K562 (cell line): ENCODE measurements around the gene RIC3. TPM values are rescaled to one million over a fixed set of nuclear protein-coding genes. Genes with fewer than 3 reads are reported as not detected.
A peak's percentile ranks its signal among the peaks of the same experiment; 100 is the strongest.

Experiments used
- CREM ChIP-seq: IDR thresholded peaks from 2 replicates; pipeline ENCODE4 v1.6.1; 2014; ENCODE audit warnings: antibody characterized with exemption, low read depth
- E2F6 ChIP-seq, 2 experiments: IDR thresholded peaks; 2 replicates each; pipeline ENCODE4 v1.6.1; 2011; ENCODE audit warnings: borderline replicate concordance in 1 of 2, control low read depth in 1 of 2, low read depth in 1 of 2, low read length in 1 of 2, mild to moderate bottlenecking in 1 of 2, mixed read lengths in 1 of 2, moderate library complexity in 1 of 2; ENCODE audit not compliant: insufficient read depth in 1 of 2, insufficient read length in 1 of 2, poor library complexity in 1 of 2, severe bottlenecking in 1 of 2; ENCODE audit errors: extremely low read depth in 1 of 2
- EHMT2 ChIP-seq: fragments of 450-650 bp; IDR thresholded peaks from 2 replicates; pipeline ENCODE4 v1.6.1; 2018; ENCODE audit warnings: antibody characterized with exemption
- FOXO4 ChIP-seq: fragments of 450-650 bp; formaldehyde crosslinking; IDR thresholded peaks from 2 replicates; pipeline ENCODE4 v1.4.0; 2020; ENCODE audit warnings: mild to moderate bottlenecking, moderate library complexity
- GABPA ChIP-seq: fragments of 200-800 bp; sonication (Bioruptor generic); conservative IDR thresholded peaks from 2 replicates; pipeline ENCODE4 v1.6.1; 2016; ENCODE audit warnings: low read depth, missing genetic modification characterization, missing compliant biosample characterization
- NEUROD1 ChIP-seq: fragments of 150-350 bp; IDR thresholded peaks from 2 replicates; pipeline ENCODE4 v1.6.1; 2014; ENCODE audit warnings: borderline replicate concordance, low read length, low read depth; ENCODE audit not compliant: partially characterized antibody
- OTX1 ChIP-seq: fragments of 450-650 bp; formaldehyde crosslinking; IDR thresholded peaks from 2 replicates; pipeline ENCODE4 v1.4.0; 2022; ENCODE audit warnings: mild to moderate bottlenecking
- POLR2AphosphoS5 ChIP-seq: IDR thresholded peaks from 2 replicates; pipeline ENCODE4 v1.6.1; 2011; ENCODE audit warnings: mild to moderate bottlenecking, low read depth, low read length, moderate library complexity; ENCODE audit not compliant: control insufficient read depth, insufficient read depth
- RAD21 ChIP-seq, 2 experiments: fragments of 250-450 bp in 1 of 2; fragments of 450-650 bp in 1 of 2; sonication (Bioruptor Pico) in 1 of 2; formaldehyde crosslinking in 1 of 2; IDR thresholded peaks in 1 of 2; conservative IDR thresholded peaks in 1 of 2; 2 replicates each; pipeline versions ENCODE4 v1.4.0 to v1.8.0; 2020 to 2022; ENCODE audit warnings: mild to moderate bottlenecking in 2 of 2, moderate library complexity in 1 of 2
- REST ChIP-seq, 2 experiments: fragments of 450-650 bp; formaldehyde crosslinking in 1 of 2; IDR thresholded peaks; 2 replicates each; pipeline versions ENCODE4 v1.4.0 to v1.6.1; 2014 to 2020; ENCODE audit warnings: mild to moderate bottlenecking in 2 of 2, borderline replicate concordance in 1 of 2, low read depth in 1 of 2
- SMC3 ChIP-seq: conservative IDR thresholded peaks from 2 replicates; pipeline ENCODE4 v1.6.1; 2011; ENCODE audit warnings: low read depth, low read length, improper control_type of control experiment; ENCODE audit not compliant: insufficient read depth
- ZBTB26 ChIP-seq: fragments of 450-650 bp; formaldehyde crosslinking; IDR thresholded peaks from 2 replicates; pipeline ENCODE4 v1.4.0; 2022; ENCODE audit warnings: missing genetic modification characterization
- ZNF668 ChIP-seq: fragments of 250-450 bp; sonication (Bioruptor Pico); IDR thresholded peaks from 2 replicates; pipeline ENCODE4 v1.8.0; 2022; ENCODE audit warnings: mild to moderate bottlenecking, inconsistent platforms
- polyA plus RNA-seq, 8 experiments: library from polyadenylated mRNA; depleted of rRNA in 4 of 8; stranded (reverse) in 5 of 8; unstranded in 3 of 8; fragments of >200 nt; fragmentation: Nextera tagmentation in 2 of 8; fragmentation: Illumina TruSeq in 1 of 8; extraction: Ambion mirVana in 2 of 8; extraction: Trizol in 1 of 8; gene quantifications; 2 replicates each; pipeline versions ENCODE4 v1.2.1 to v1.2.3, GENCODE V29; 2011 to 2014; ENCODE audit warnings: inconsistent platforms in 1 of 8, missing spikeins in 1 of 8
- total RNA-seq, 7 experiments: library from RNA; depleted of rRNA in 6 of 7; stranded (reverse); fragments of >200 nt in 6 of 7; fragmentation: Illumina TruSeq in 2 of 7; extraction: Trizol in 2 of 7; gene quantifications; 2 replicates each; pipeline versions ENCODE4 v1.2.1 to v1.2.3, GENCODE V29; 2011 to 2021; ENCODE audit warnings: low replicate concordance in 1 of 7

The RIC3 gene
- total and polyA plus RNA-seq, 9 of the 15 experiments (the other 6 are each of a cell fraction or from before 2014, with no cell fraction given) = 0.03 to 0.16 (median 0.05) TPM; not detected in 4

- TF ChIP-seq REST (IDR thresholded peaks at IDR 0.05; ENCODE audit: borderline replicate concordance) = peak; percentile 29; the same call in 1 of the 2 replicates
- no peak for TF ChIP-seq REST (CRISPR knock-in tag; IDR thresholded peaks at IDR 0.05; ENCODE audit: low read depth)
- TF ChIP-seq RAD21 (CRISPR knock-in tag; conservative IDR thresholded peaks at IDR 0.05 in 1 of 2, IDR thresholded peaks at IDR 0.05 in 1 of 2) = peak; percentile 32 to 47
- TF ChIP-seq NEUROD1 = no peak
- no peak for TF ChIP-seq GABPA (tag)
- TF ChIP-seq POLR2AphosphoS5 = no peak
- TF ChIP-seq E2F6 (IDR thresholded peaks at IDR 0.05; ENCODE audit: borderline replicate concordance in 1 of 2, extremely low read depth in 1 of 2, insufficient read depth in 1 of 2, insufficient read length in 1 of 2, low read depth in 1 of 2, low read length in 1 of 2, poor library complexity in 1 of 2, severe bottlenecking in 1 of 2) = peak in 1 of 2 experiments; percentile 57
- TF ChIP-seq FOXO4 (CRISPR knock-in tag) = no peak
- TF ChIP-seq EHMT2 = 0 out of 2 replicates have a peak, but pooled peaks have one; percentile 9
- no peak for TF ChIP-seq OTX1 (CRISPR knock-in tag)
- no peak for TF ChIP-seq ZBTB26
- peak; percentile 44; the same call in 1 of the 2 replicates for TF ChIP-seq SMC3
- 0 out of 2 replicates have a peak, but pooled peaks have one; percentile 14 for TF ChIP-seq CREM
- TF ChIP-seq ZNF668 (CRISPR knock-in tag) = no peak
Observed at GRCh38 chr11:8092587-8093424, 76.0 kb downstream of the RIC3 start (continued).
